ENCODE measurements around the gene ESYT3. TPM values are rescaled to one million over a fixed set of nuclear protein-coding genes. Genes with fewer than 3 reads are reported as not detected.

The ESYT3 gene
- total and polyA plus RNA-seq, 2 of the 8 experiments (the other 6 are each of a cell fraction or from before 2014, with no cell fraction given): 4.4 to 7.3 TPM

DNA sequence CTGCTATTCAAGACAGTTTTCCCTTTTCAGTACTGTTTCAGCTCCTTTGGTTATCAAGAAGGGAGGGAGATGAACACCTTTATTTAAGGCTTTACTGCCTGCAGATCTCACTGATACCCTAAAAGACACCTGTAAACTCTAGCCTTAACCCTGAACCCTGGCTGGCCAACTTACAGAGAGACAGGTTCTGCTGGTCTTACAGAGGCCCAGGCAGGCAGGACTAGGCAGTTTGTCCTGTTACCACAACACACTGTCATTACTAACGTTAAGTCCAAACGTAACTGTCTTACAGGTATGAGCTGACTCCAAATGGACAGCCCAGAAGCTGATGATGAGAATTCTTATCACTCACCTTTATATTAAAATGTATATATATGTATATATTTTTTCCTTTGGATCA is 42.1 kb downstream of the ESYT3 start:
- no peak overlapping the region for H4K8ac ChIP-seq (ENCODE audit: extremely low read depth, insufficient read depth, low read length)
- ChIA-PET CTCF (ENCODE audit: partially characterized antibody) (interaction anchor here (0.5 to 1.9 kb wide), 5 partner anchors 8 to 1243 kb away, joined by 3 to 5 read pairs (median 4); no protein-coding TSS in a partner anchor), POLR2A (ENCODE audit: partially characterized antibody) (interaction anchor here (0.7 kb wide), 1 partner anchor 439 kb away, joined by 3 read pairs; no protein-coding TSS in a partner anchor)
- H2BK120ac ChIP-seq (replicated peaks; ENCODE audit: low read depth, low read length): no peak overlapping the region
- no peak overlapping the region for H2BK20ac ChIP-seq (ENCODE audit: low read length)
- peaks cover 0 to 2% (median 0%) of the 10 kb centered on the region in 4 experiments; a peak in 1 of 7 replicates for H3K4me1 ChIP-seq (replicated peaks in 1 of 4; ENCODE audit: control insufficient read depth in 3 of 4, insufficient read depth in 4 of 4, low read length in 3 of 4)
- H2BK5ac ChIP-seq (ENCODE audit: low read depth, low read length): no peak overlapping the region
- H3K79me2 ChIP-seq (ENCODE audit: control insufficient read depth in 1 of 2, insufficient read depth in 2 of 2, low read length in 2 of 2): no peaks in the 10 kb centered on the region
- 91% methylated on average over 2 of the region's 2 CpGs; no CpG with 5 or more reads in 1 of the 2 experiments for WGBS, 2 experiments (ENCODE audit: extremely low coverage in 1 of 2, insufficient coverage in 1 of 2, insufficient read length in 1 of 2, insufficient replicate concordance in 2 of 2, low coverage in 1 of 2, low lambda C conversion rate in 2 of 2, missing lambda C conversion rate in 1 of 2)
- no peak overlapping the region for H4K91ac ChIP-seq (replicated peaks; ENCODE audit: insufficient read length, low read length)
- no peak overlapping the region for H3K4ac ChIP-seq (replicated peaks; ENCODE audit: insufficient read length, low read depth, low read length)
- no peak overlapping the region for H2AK5ac ChIP-seq (ENCODE audit: low read depth, low read length)
- no peak for FAIRE-seq
- TF ChIP-seq TAF1 (IDR thresholded peaks at IDR 0.05; ENCODE audit: low read depth, low read length) (no peak), RNF2 (IDR thresholded peaks at IDR 0.05; ENCODE audit: borderline replicate concordance, low read depth, low read length, missing control alignments, poor library complexity, severe bottlenecking) (no peak), GABPA (IDR thresholded peaks at IDR 0.05; ENCODE audit: borderline replicate concordance, insufficient read depth, low read length) (no peak), POLR2A (IDR thresholded peaks at IDR 0.05; ENCODE audit: control extremely low read depth in 1 of 2, low read depth in 2 of 2, low read length in 2 of 2) (no peak), ASH2L (IDR thresholded peaks at IDR 0.05; ENCODE audit: low read length) (no peak), SRF (IDR thresholded peaks at IDR 0.05; ENCODE audit: low read depth, low read length) (no peak), POLR2AphosphoS5 (IDR thresholded peaks at IDR 0.05; ENCODE audit: low read depth, low read length) (no peak), BACH1 (IDR thresholded peaks at IDR 0.05; ENCODE audit: low read length) (no peak), CEBPB (IDR thresholded peaks at IDR 0.05; ENCODE audit: low read depth, low read length) (no peak)
- TF ChIP-seq, protein P1, sequence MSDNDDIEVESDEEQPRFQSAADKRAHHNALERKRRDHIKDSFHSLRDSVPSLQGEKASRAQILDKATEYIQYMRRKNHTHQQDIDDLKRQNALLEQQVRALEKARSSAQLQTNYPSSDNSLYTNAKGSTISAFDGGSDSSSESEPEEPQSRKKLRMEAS (IDR thresholded peaks at IDR 0.05): no peak
- no peak overlapping the region for H4K5ac ChIP-seq (ENCODE audit: insufficient read length, low read depth, low read length)
- no peak overlapping the region for H3K4me3 ChIP-seq (ENCODE audit: extremely low read depth in 1 of 4, insufficient read depth in 2 of 4, low read depth in 3 of 4, low read length in 4 of 4)
- no peak overlapping the region for H2BK15ac ChIP-seq (ENCODE audit: low read length)
- no peak overlapping the region for H3K14ac ChIP-seq (ENCODE audit: insufficient read length)
- no peak overlapping the region for H3K4me2 ChIP-seq (ENCODE audit: insufficient read depth in 1 of 2, low read depth in 2 of 2, low read length in 2 of 2)
- no peak for DNase-seq (ENCODE audit: low read depth in 1 of 2, low spot score in 2 of 2)
- H3K36me3 ChIP-seq (ENCODE audit: control insufficient read depth in 2 of 4, insufficient read depth in 4 of 4, low read length in 3 of 4): no peaks in the 10 kb centered on the region; a peak in 2 of 8 replicates
- no peak overlapping the region for H2BK12ac ChIP-seq (ENCODE audit: low read depth, low read length)
- no peak overlapping the region for H2AFZ ChIP-seq (ENCODE audit: low read length)
- H3K23me2 ChIP-seq (ENCODE audit: low read depth, low read length): no peaks in the 10 kb centered on the region
- no peak overlapping the region for H3K23ac ChIP-seq (ENCODE audit: insufficient read length)
- no peaks in the 10 kb centered on the region for H4K20me1 ChIP-seq (replicated peaks in 1 of 2; ENCODE audit: control insufficient read depth in 1 of 2, insufficient read depth in 2 of 2, low read length in 2 of 2)
- H3K79me1 ChIP-seq (ENCODE audit: low read depth, low read length): no peaks in the 10 kb centered on the region
- H3K27me3 ChIP-seq (replicated peaks in 1 of 4; ENCODE audit: control insufficient read depth in 3 of 4, extremely low read depth in 1 of 4, insufficient read depth in 3 of 4, low read length in 3 of 4): peaks cover 0 to 1% (median 0%) of the 10 kb centered on the region in 4 experiments; a peak in 1 of 7 replicates
- H3K56ac ChIP-seq (replicated peaks; ENCODE audit: insufficient read length, low read depth, low read length): no peak overlapping the region
- no peak overlapping the region for H3K9ac ChIP-seq (replicated peaks in 1 of 4; ENCODE audit: extremely low read depth in 1 of 4, low read depth in 3 of 4, low read length in 3 of 4)
- no peak overlapping the region for H3K27ac ChIP-seq (ENCODE audit: low read depth, low read length)
- H3K18ac ChIP-seq (ENCODE audit: extremely low read depth, low read length): no peak overlapping the region
- H3K9me3 ChIP-seq (ENCODE audit: insufficient read depth in 2 of 2, low read depth in 1 of 2, low read length in 1 of 2): no peaks in the 10 kb centered on the region

Measured in H1 (cell line).